GM18861 (cell line): ENCODE measurements around the gene TRIM24.
"Not testable (repeated sequence)": the region's sequence is repeated elsewhere in the genome, so short reads cannot be mapped to it uniquely, and the experiment has no call there.

Experiments used
- ATAC-seq: cut with Tn5 transposase; IDR thresholded peaks from one replicate; pipeline ENCODE4 v1.9.1; 2021; ENCODE audit not compliant: unreplicated experiment

The TRIM24 gene

GRCh38 chr7:138491612-138492386 is 31.7 kb downstream of the TRIM24 start:
- ATAC-seq = no peak

- ATAC-seq = no peak
These were observed 32.4 kb downstream of the TRIM24 start for GRCh38 chr7:138492423-138492822.

GRCh38 chr7:138493535-138493934 is 33.5 kb downstream of the TRIM24 start:
- no peak for ATAC-seq

GRCh38 chr7:138495485-138495884 is 35.4 kb downstream of the TRIM24 start:
- no peak for ATAC-seq

- ATAC-seq = no peak
These were observed 39.3 kb downstream of the TRIM24 start for GRCh38 chr7:138499340-138499739.

- not testable (repeated sequence) for ATAC-seq
These were observed 40.2 kb downstream of the TRIM24 start for GRCh38 chr7:138500303-138500702.

GRCh38 chr7:138500892-138501291 is 40.8 kb downstream of the TRIM24 start:
- ATAC-seq = no peak

- no peak for ATAC-seq
These were observed 42.1 kb downstream of the TRIM24 start for GRCh38 chr7:138502023-138502767.

- ATAC-seq = no peak
These were observed 45.4 kb downstream of the TRIM24 start for GRCh38 chr7:138505361-138505873.

GRCh38 chr7:138506764-138507163 is 46.7 kb downstream of the TRIM24 start:
- no peak for ATAC-seq

GRCh38 chr7:138510003-138510402 is 49.9 kb downstream of the TRIM24 start:
- ATAC-seq = no peak

GRCh38 chr7:138512092-138512858 is 52.2 kb downstream of the TRIM24 start:
- ATAC-seq = no peak

GRCh38 chr7:138512885-138513284 is 52.8 kb downstream of the TRIM24 start:
- no peak for ATAC-seq

GRCh38 chr7:138513344-138513871 is 53.3 kb downstream of the TRIM24 start:
- no peak for ATAC-seq

- ATAC-seq = no peak
These were observed 54.0 kb downstream of the TRIM24 start for GRCh38 chr7:138514044-138514443.

- ATAC-seq = peak; percentile 82
These were observed 55.0 kb downstream of the TRIM24 start for GRCh38 chr7:138515001-138515528.

GRCh38 chr7:138519061-138519798 is 59.2 kb downstream of the TRIM24 start:
- no peak for ATAC-seq

- ATAC-seq = no peak
These were observed 60.7 kb downstream of the TRIM24 start for GRCh38 chr7:138520742-138521141.

GRCh38 chr7:138521837-138522461 is 61.9 kb downstream of the TRIM24 start:
- no peak for ATAC-seq

GRCh38 chr7:138524259-138524658 is 64.2 kb downstream of the TRIM24 start:
- no peak for ATAC-seq
